OCI-LY3 (cell line): Measurements from ENCODE around the gene CYB5R3.

Source experiments
- H2AFZ ChIP-seq: fragments of 200-600, 300-600 bp; shearing (Covaris generic); 2 replicates; pipeline ENCODE4 v1.6.0; 2014; ENCODE audit warnings: antibody characterized with exemption, low read depth, low read length
- H3K27ac ChIP-seq: fragments of 200-600, 300-600 bp; sonication (generic); 2 replicates; pipeline ENCODE4 v1.5.1; 2014; ENCODE audit warnings: mild to moderate bottlenecking, low read length, moderate library complexity, mixed read lengths
- H3K27me3 ChIP-seq: fragments of 200-600, 300-600 bp; sonication (generic); 2 replicates; pipeline ENCODE4 v1.6.1; 2014; ENCODE audit warnings: low read depth, low read length, mixed read lengths
- H3K36me3 ChIP-seq: fragments of 200-600, 300-600 bp; sonication (generic); replicated peaks from 2 replicates; pipeline ENCODE3; 2014; ENCODE audit warnings: low read depth, low read length, mixed read lengths
- H3K4me1 ChIP-seq: fragments of 300-600, 200-600 bp; sonication (generic); 2 replicates; pipeline ENCODE4 v1.6.1; 2014; ENCODE audit warnings: low read length, mixed read lengths
- H3K4me2 ChIP-seq: fragments of 200-600, 300-600 bp; sonication (generic); 2 replicates; pipeline ENCODE4 v1.6.1; 2014; ENCODE audit warnings: low read length, mixed read lengths
- H3K4me3 ChIP-seq: fragments of 300-600, 200-600 bp; sonication (generic); 2 replicates; pipeline ENCODE4 v1.5.1; 2014; ENCODE audit warnings: antibody characterized with exemption, mild to moderate bottlenecking, low read length, moderate library complexity
- H3K79me2 ChIP-seq: fragments of 300-600, 200-600 bp; shearing (Covaris generic); 2 replicates; pipeline ENCODE4 v1.6.1; 2014; ENCODE audit warnings: mild to moderate bottlenecking, low read length, mixed read lengths
- H3K9ac ChIP-seq: fragments of 300-600, 200-600 bp; shearing (Covaris generic); 2 replicates; pipeline ENCODE4 v1.6.0; 2014; ENCODE audit warnings: mild to moderate bottlenecking, low read length, moderate library complexity
- H3K9me3 ChIP-seq: fragments of 200-600, 300-600 bp; shearing (Covaris generic); 2 replicates; pipeline ENCODE4 v1.6.1; 2014; ENCODE audit warnings: low read length, mixed read lengths; ENCODE audit not compliant: insufficient read depth
- H4K20me1 ChIP-seq: fragments of 200-600, 300-600 bp; sonication (generic); 2 replicates; pipeline ENCODE4 v1.6.1; 2016; ENCODE audit warnings: low read length, mixed read lengths; ENCODE audit not compliant: insufficient read depth
- EZH2phosphoT487 ChIP-seq: fragments of 200-600 bp; shearing (Covaris generic); IDR thresholded peaks from 2 replicates; pipeline ENCODE4 v1.6.1; 2018; ENCODE audit warnings: antibody characterized with exemption, mixed run types, low read depth
- TF ChIP-seq, protein P1 (sequence below): fragments of 200-600, 300-600 bp; sonication (generic); IDR thresholded peaks from 2 replicates; pipeline ENCODE4 v1.5.1; 2014; ENCODE audit warnings: antibody characterized with exemption, low read length, low read depth

CYB5R3 gene

GRCh38 chr22:42630211-42630610, 19.0 kb downstream of the CYB5R3 start:
- TF ChIP-seq, protein P1, sequence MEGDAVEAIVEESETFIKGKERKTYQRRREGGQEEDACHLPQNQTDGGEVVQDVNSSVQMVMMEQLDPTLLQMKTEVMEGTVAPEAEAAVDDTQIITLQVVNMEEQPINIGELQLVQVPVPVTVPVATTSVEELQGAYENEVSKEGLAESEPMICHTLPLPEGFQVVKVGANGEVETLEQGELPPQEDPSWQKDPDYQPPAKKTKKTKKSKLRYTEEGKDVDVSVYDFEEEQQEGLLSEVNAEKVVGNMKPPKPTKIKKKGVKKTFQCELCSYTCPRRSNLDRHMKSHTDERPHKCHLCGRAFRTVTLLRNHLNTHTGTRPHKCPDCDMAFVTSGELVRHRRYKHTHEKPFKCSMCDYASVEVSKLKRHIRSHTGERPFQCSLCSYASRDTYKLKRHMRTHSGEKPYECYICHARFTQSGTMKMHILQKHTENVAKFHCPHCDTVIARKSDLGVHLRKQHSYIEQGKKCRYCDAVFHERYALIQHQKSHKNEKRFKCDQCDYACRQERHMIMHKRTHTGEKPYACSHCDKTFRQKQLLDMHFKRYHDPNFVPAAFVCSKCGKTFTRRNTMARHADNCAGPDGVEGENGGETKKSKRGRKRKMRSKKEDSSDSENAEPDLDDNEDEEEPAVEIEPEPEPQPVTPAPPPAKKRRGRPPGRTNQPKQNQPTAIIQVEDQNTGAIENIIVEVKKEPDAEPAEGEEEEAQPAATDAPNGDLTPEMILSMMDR, result no peak
- TF ChIP-seq EZH2phosphoT487, result no peak
- Histone ChIP-seq H4K20me1 (no peaks in the 10 kb centered on the region), H3K36me3 (peaks cover 47% of the 10 kb centered on the region), H3K4me2 (no peak overlapping the region), H3K9me3 (no peaks in the 10 kb centered on the region), H3K79me2 (no peaks in the 10 kb centered on the region), H3K4me1 (no peaks in the 10 kb centered on the region), H3K4me3 (no peak overlapping the region), H2AFZ (no peak overlapping the region), H3K27me3 (no peaks in the 10 kb centered on the region), H3K9ac (no peak overlapping the region), H3K27ac (no peak overlapping the region)

DNA sequence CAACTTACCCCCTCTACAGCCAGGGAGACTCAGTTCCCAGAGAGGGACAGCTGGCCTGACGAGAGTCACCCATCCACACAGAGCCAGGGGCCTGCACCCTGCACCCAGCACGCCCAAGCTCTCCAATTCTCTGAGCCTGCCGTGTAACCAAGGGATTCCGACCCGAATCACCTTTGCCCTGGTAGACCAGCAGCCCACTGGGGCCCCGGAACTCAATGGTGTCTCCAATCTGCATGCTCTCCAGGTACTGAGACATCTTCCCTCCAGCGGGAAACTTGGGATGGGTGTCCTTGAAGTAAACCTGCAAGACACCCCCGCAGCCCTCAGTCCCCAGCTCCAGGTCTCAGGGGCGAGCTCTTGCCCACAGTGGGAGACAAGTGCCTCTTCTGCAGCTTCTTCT, 21.2 kb downstream of the CYB5R3 start:
- Histone ChIP-seq H3K4me1 (peaks cover 8% of the 10 kb centered on the region), H3K4me2 (no peak overlapping the region), H4K20me1 (no peaks in the 10 kb centered on the region), H2AFZ (no peak overlapping the region), H3K9ac (no peak overlapping the region), H3K27ac (no peak overlapping the region), H3K27me3 (no peaks in the 10 kb centered on the region), H3K4me3 (no peak overlapping the region), H3K9me3 (no peaks in the 10 kb centered on the region), H3K79me2 (no peaks in the 10 kb centered on the region), H3K36me3 (peaks cover 55% of the 10 kb centered on the region)
- no peak for TF ChIP-seq EZH2phosphoT487
- TF ChIP-seq, protein P1, result no peak

- H3K4me1 ChIP-seq, result peaks cover 8% of the 10 kb centered on the region
- H3K36me3 ChIP-seq, result peaks cover 55% of the 10 kb centered on the region
- no peaks in the 10 kb centered on the region for H3K27me3 ChIP-seq
- H3K9ac ChIP-seq, result no peak overlapping the region
- no peaks in the 10 kb centered on the region for H3K9me3 ChIP-seq
- TF ChIP-seq, protein P1, result no peak
- no peak for TF ChIP-seq EZH2phosphoT487
- H3K4me3 ChIP-seq, result no peak overlapping the region
- H3K79me2 ChIP-seq, result no peaks in the 10 kb centered on the region
- no peaks in the 10 kb centered on the region for H4K20me1 ChIP-seq
- no peak overlapping the region for H3K4me2 ChIP-seq
- no peak overlapping the region for H2AFZ ChIP-seq
- H3K27ac ChIP-seq, result no peak overlapping the region
Measured at GRCh38 chr22:42626951-42627625, 22.1 kb downstream of the CYB5R3 start.

- H3K9ac ChIP-seq, result no peak overlapping the region
- H4K20me1 ChIP-seq, result no peaks in the 10 kb centered on the region
- no peaks in the 10 kb centered on the region for H3K9me3 ChIP-seq
- no peaks in the 10 kb centered on the region for H3K27me3 ChIP-seq
- no peak overlapping the region for H2AFZ ChIP-seq
- H3K27ac ChIP-seq, result no peak overlapping the region
- no peak overlapping the region for H3K4me2 ChIP-seq
- no peaks in the 10 kb centered on the region for H3K79me2 ChIP-seq
- H3K4me1 ChIP-seq, result peaks cover 8% of the 10 kb centered on the region
- peaks cover 50% of the 10 kb centered on the region for H3K36me3 ChIP-seq
- no peak overlapping the region for H3K4me3 ChIP-seq
- no peak for TF ChIP-seq EZH2phosphoT487
- TF ChIP-seq, protein P1, result no peak
Measured at GRCh38 chr22:42626431-42626830, 22.8 kb downstream of the CYB5R3 start.
